ENCODE measurements around the gene FAM135A. TPM values are rescaled to one million over a fixed set of nuclear protein-coding genes. Genes with fewer than 3 reads are reported as not detected.

The FAM135A gene
- total and polyA plus RNA-seq, 2 of the 13 experiments (the other 11 are each of a cell fraction or from before 2014, with no cell fraction given), result 26.9 to 31.5 TPM

- TF ChIP-seq DDIT3 (CRISPR knock-in tag; IDR thresholded peaks at IDR 0.05), result no peak
- no peak; the same call in 1 of the 2 replicates for TF ChIP-seq SOX5 (CRISPR knock-in tag; IDR thresholded peaks at IDR 0.05; ENCODE audit: borderline replicate concordance)
- peak; percentile 46; the same call in 1 of the 2 replicates for TF ChIP-seq GATAD2A (CRISPR knock-in tag; IDR thresholded peaks at IDR 0.05)
- 0 out of 2 replicates have a peak, but pooled peaks have one; percentile 57 for TF ChIP-seq ZNF33A (CRISPR knock-in tag; IDR thresholded peaks at IDR 0.05; ENCODE audit: borderline replicate concordance)
- TF ChIP-seq KLF11 (CRISPR knock-in tag; IDR thresholded peaks at IDR 0.05), result peak; percentile 65; the same call in 1 of the 2 replicates
- no peak for TF ChIP-seq HOXA7 (CRISPR knock-in tag; IDR thresholded peaks at IDR 0.05)
- peak; percentile 72; the same call in 1 of the 2 replicates for TF ChIP-seq ZSCAN29 (CRISPR knock-in tag; conservative IDR thresholded peaks at IDR 0.05)
- TF ChIP-seq BATF2 (CRISPR knock-in tag; IDR thresholded peaks at IDR 0.05), result no peak
- peak; percentile 21; the same call in 1 of the 2 replicates for TF ChIP-seq ZBTB44 (CRISPR knock-in tag; IDR thresholded peaks at IDR 0.05)
- no peak for TF ChIP-seq ZNF746 (CRISPR knock-in tag; IDR thresholded peaks at IDR 0.05)
- TF ChIP-seq ARID3A (IDR thresholded peaks at IDR 0.05; ENCODE audit: low read depth, low read length), result no peak
- TF ChIP-seq NFYC (CRISPR knock-in tag; IDR thresholded peaks at IDR 0.05), result no peak
- peak; percentile 47; the same call in 1 of the 2 replicates for TF ChIP-seq GFI1 (CRISPR knock-in tag; IDR thresholded peaks at IDR 0.05; ENCODE audit: borderline replicate concordance)
- TF ChIP-seq DBP (CRISPR knock-in tag; IDR thresholded peaks at IDR 0.05; ENCODE audit: not compliant biosample characterization), result peak; percentile 77
- no peak for TF ChIP-seq ZNF180 (CRISPR knock-in tag; IDR thresholded peaks at IDR 0.05; ENCODE audit: borderline replicate concordance, low read depth)
- TF ChIP-seq ZMYM2 (CRISPR knock-in tag; IDR thresholded peaks at IDR 0.05), result no peak
- 0 out of 2 replicates have a peak, but pooled peaks have one; percentile 29 for TF ChIP-seq SSRP1 (CRISPR knock-in tag; IDR thresholded peaks at IDR 0.05)
- peak; percentile 87 for TF ChIP-seq HIVEP1 (CRISPR knock-in tag; IDR thresholded peaks at IDR 0.05)
- TF ChIP-seq AHDC1 (CRISPR knock-in tag; IDR thresholded peaks at IDR 0.05; ENCODE audit: borderline replicate concordance), result peak; percentile 69
Measured at GRCh38 chr6:70566751-70567382, 153.6 kb downstream of the FAM135A start, which contains the start of gene SDHAF4 (continued).
